Measurements from ENCODE around the gene BBS9. TPM values are rescaled to one million over a fixed set of nuclear protein-coding genes. Genes with fewer than 3 reads are reported as not detected.
A peak's percentile ranks its signal among the peaks of the same experiment; 100 is the strongest.
"Not testable (repeated sequence)": the region's sequence is repeated elsewhere in the genome, so short reads cannot be mapped to it uniquely, and the experiment has no call there.

Gene BBS9
- total RNA-seq, 1 experiment from 2014 or later = 5.7 TPM

DNA sequence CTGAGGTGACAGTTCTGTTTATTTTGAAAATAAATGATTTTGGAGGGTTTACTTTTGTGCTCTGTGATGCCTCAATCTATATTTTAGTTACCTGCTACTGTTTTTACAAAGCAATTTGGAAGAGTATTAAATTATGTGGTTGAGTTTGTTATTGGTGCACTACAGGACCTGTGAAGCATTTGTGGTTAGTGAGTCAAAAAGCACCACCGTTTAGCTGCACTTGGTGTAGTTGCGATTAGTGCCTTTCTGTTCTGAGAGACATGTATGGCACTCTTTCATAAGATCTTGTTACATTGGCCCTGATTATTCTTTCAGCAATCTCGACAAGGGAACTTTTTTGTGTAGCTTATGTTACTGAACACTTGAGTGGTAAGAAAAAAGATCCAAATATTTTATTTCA, 132.2 kb downstream of the BBS9 start:
- Histone ChIP-seq H3F3A (ENCODE audit: low read length, unreplicated experiment) (no peaks in the 10 kb centered on the region), H3K9ac (ENCODE audit: low read length) (no peak overlapping the region), H3K4me3 (ENCODE audit: low read length) (no peak overlapping the region), H3K4me2 (ENCODE audit: low read length) (no peak overlapping the region), H2AFZ (ENCODE audit: low read length) (no peak overlapping the region), H3K9me3 (ENCODE audit: low read length) (no peaks in the 10 kb centered on the region), H3K36me3 (ENCODE audit: low read depth, low read length) (no peaks in the 10 kb centered on the region), H3K79me2 (ENCODE audit: low read length) (no peaks in the 10 kb centered on the region), H4K20me1 (ENCODE audit: low read length) (no peaks in the 10 kb centered on the region), H3K27ac (ENCODE audit: low read length) (no peak overlapping the region), H3K4me1 (ENCODE audit: insufficient read depth, low read length) (no peaks in the 10 kb centered on the region), H3K27me3 (ENCODE audit: low read length) (no peaks in the 10 kb centered on the region), H3K9me2 (replicated peaks; ENCODE audit: low read length) (no peaks in the 10 kb centered on the region)
- ChIA-PET POLR2A (ENCODE audit: unreplicated experiment) (no interaction called here), CTCF (interaction anchor here (0.6 kb wide), 1 partner anchor 234 kb away, joined by 3 read pairs; no protein-coding TSS in a partner anchor)
- ATAC-seq = peak; percentile 56
- TF ChIP-seq EZH2 (IDR thresholded peaks at IDR 0.05; ENCODE audit: low read length, unreplicated experiment) = no peak
- DNase-seq = no peak
- no TSS peak for BruUV-seq (replicated peaks)
- intact Hi-C loops (cut with micrococcal nuclease) = no loop called here

DNA sequence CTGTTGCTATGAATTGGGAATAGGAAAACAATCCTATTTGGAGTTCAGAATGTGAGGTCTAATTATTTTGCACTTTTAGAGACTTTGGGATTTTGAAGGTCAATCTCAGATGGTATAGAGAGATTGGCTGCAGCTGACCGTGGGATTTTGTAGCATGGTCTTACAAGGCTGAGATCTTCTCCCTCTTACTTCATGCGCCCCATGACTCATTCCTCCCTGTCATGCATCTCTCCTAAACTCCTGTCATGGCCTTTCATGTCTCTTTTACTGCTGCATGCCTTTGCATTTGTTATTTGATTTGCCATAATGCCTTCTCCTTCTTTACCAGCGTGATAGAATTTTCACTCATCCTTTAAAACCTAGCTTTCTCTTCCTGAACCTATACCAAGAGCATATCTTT, 133.1 kb downstream of the BBS9 start:
- intact Hi-C loops (cut with micrococcal nuclease) = no loop called here
- H2AFZ ChIP-seq (ENCODE audit: low read length) = no peak overlapping the region
- DNase-seq (no peak), ATAC-seq (no peak)
- no peak overlapping the region for H3K4me3 ChIP-seq (ENCODE audit: low read length)
- TF ChIP-seq EZH2 (IDR thresholded peaks at IDR 0.05; ENCODE audit: low read length, unreplicated experiment) (no peak), EZH2phosphoT487 (IDR thresholded peaks at IDR 0.05; ENCODE audit: borderline replicate concordance, low read length) (no peak)
- TF ChIP-seq, protein P1, sequence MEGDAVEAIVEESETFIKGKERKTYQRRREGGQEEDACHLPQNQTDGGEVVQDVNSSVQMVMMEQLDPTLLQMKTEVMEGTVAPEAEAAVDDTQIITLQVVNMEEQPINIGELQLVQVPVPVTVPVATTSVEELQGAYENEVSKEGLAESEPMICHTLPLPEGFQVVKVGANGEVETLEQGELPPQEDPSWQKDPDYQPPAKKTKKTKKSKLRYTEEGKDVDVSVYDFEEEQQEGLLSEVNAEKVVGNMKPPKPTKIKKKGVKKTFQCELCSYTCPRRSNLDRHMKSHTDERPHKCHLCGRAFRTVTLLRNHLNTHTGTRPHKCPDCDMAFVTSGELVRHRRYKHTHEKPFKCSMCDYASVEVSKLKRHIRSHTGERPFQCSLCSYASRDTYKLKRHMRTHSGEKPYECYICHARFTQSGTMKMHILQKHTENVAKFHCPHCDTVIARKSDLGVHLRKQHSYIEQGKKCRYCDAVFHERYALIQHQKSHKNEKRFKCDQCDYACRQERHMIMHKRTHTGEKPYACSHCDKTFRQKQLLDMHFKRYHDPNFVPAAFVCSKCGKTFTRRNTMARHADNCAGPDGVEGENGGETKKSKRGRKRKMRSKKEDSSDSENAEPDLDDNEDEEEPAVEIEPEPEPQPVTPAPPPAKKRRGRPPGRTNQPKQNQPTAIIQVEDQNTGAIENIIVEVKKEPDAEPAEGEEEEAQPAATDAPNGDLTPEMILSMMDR (conservative IDR thresholded peaks at IDR 0.05; ENCODE audit: low read depth, low read length) = no peak
- CTCF ChIA-PET = no interaction called here
- H3K79me2 ChIP-seq (ENCODE audit: low read length) = no peaks in the 10 kb centered on the region
- H3K27ac ChIP-seq (ENCODE audit: low read length) = no peak overlapping the region
- BruUV-seq (replicated peaks) = no TSS peak
- no peak overlapping the region for H3K4me2 ChIP-seq (ENCODE audit: low read length)
- H3K9ac ChIP-seq (ENCODE audit: low read length) = no peak overlapping the region
- no peaks in the 10 kb centered on the region for H3K9me2 ChIP-seq (replicated peaks; ENCODE audit: low read length)
- H3K27me3 ChIP-seq (ENCODE audit: low read length) = no peaks in the 10 kb centered on the region
- H3K9me3 ChIP-seq (ENCODE audit: low read length) = no peaks in the 10 kb centered on the region
- no peaks in the 10 kb centered on the region for H3K36me3 ChIP-seq (ENCODE audit: low read depth, low read length)
- POLR2A ChIA-PET (ENCODE audit: unreplicated experiment) = no interaction called here
- no peaks in the 10 kb centered on the region for H4K20me1 ChIP-seq (ENCODE audit: low read length)
- no peaks in the 10 kb centered on the region for H3F3A ChIP-seq (ENCODE audit: low read length, unreplicated experiment)
- no peaks in the 10 kb centered on the region for H3K4me1 ChIP-seq (ENCODE audit: insufficient read depth, low read length)

GRCh38 chr7:33271839-33272371, 142.5 kb downstream of the BBS9 start:
- not testable (repeated sequence) for H3K27me3 ChIP-seq (ENCODE audit: low read length); DNase-seq

DNA sequence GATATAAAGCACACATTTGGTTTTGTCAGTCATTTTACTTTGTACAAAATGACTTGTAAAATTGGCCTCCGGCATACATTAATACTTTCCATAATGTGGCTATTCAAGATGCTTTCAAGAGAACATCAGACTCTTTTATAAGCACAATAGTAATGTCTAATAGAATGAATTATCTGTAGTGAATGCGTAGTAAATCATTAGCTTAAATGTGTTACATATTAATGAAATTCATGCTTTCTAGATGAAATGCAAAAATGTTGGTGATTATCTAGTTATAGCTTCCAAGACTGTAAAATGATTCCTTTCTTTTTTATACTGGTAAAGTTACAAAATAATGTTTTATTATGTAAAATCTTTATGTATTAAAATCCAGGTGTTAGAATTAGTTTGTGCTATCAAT, 144.0 kb downstream of the BBS9 start:
- H3K27me3 ChIP-seq (ENCODE audit: low read length) = no peaks in the 10 kb centered on the region
- DNase-seq (no peak), ATAC-seq (no peak)
- H3K4me2 ChIP-seq (ENCODE audit: low read length) = no peak overlapping the region
- H3K9me3 ChIP-seq (ENCODE audit: low read length) = no peaks in the 10 kb centered on the region
- H3F3A ChIP-seq (ENCODE audit: low read length, unreplicated experiment) = no peaks in the 10 kb centered on the region
- H3K9ac ChIP-seq (ENCODE audit: low read length) = no peak overlapping the region
- no peaks in the 10 kb centered on the region for H3K36me3 ChIP-seq (ENCODE audit: low read depth, low read length)
- ChIA-PET CTCF (no interaction called here), POLR2A (ENCODE audit: unreplicated experiment) (no interaction called here)
- no peaks in the 10 kb centered on the region for H4K20me1 ChIP-seq (ENCODE audit: low read length)
- no peaks in the 10 kb centered on the region for H3K9me2 ChIP-seq (replicated peaks; ENCODE audit: low read length)
- intact Hi-C loops (cut with micrococcal nuclease) = no loop called here
- no peaks in the 10 kb centered on the region for H3K79me2 ChIP-seq (ENCODE audit: low read length)
- no peak overlapping the region for H2AFZ ChIP-seq (ENCODE audit: low read length)
- H3K4me1 ChIP-seq (ENCODE audit: insufficient read depth, low read length) = no peaks in the 10 kb centered on the region
- no peak overlapping the region for H3K27ac ChIP-seq (ENCODE audit: low read length)
- no peak for TF ChIP-seq EZH2 (IDR thresholded peaks at IDR 0.05; ENCODE audit: low read length, unreplicated experiment)
- TF ChIP-seq EZH2phosphoT487 (IDR thresholded peaks at IDR 0.05; ENCODE audit: borderline replicate concordance, low read length) = no peak
- TF ChIP-seq, protein P1 (conservative IDR thresholded peaks at IDR 0.05; ENCODE audit: low read depth, low read length) = no peak
- no peak overlapping the region for H3K4me3 ChIP-seq (ENCODE audit: low read length)
- no TSS peak for BruUV-seq (replicated peaks)

More at GRCh38 chr7:33271839-33272371, 142.5 kb downstream of the BBS9 start:
- intact Hi-C loops (cut with micrococcal nuclease); H3K36me3 ChIP-seq (ENCODE audit: low read depth, low read length); H3K4me1 ChIP-seq (ENCODE audit: insufficient read depth, low read length); H4K20me1 ChIP-seq (ENCODE audit: low read length); H3K4me2 ChIP-seq (ENCODE audit: low read length); H3K27ac ChIP-seq (ENCODE audit: low read length); H3K9me2 ChIP-seq (replicated peaks; ENCODE audit: low read length); CTCF ChIA-PET; H3K4me3 ChIP-seq (ENCODE audit: low read length); BruUV-seq (replicated peaks); H3K9me3 ChIP-seq (ENCODE audit: low read length); H3K79me2 ChIP-seq (ENCODE audit: low read length); POLR2A ChIA-PET (ENCODE audit: unreplicated experiment); ATAC-seq; H3F3A ChIP-seq (ENCODE audit: low read length, unreplicated experiment); H2AFZ ChIP-seq (ENCODE audit: low read length); H3K9ac ChIP-seq (ENCODE audit: low read length): not testable (repeated sequence)
